Measurements from ENCODE around the gene TNNT3.

- TF ChIP-seq POLR2AphosphoS5 (IDR thresholded peaks at IDR 0.05) = no peak
- TF ChIP-seq CTCF (IDR thresholded peaks at IDR 0.05) = no peak
Observed at GRCh38 chr11:1890856-1891830, 28.4 kb upstream of the TNNT3 start.

All from prostate gland (tissue), 2 donors.